ENCODE measurements around the gene UNC45B. TPM values are rescaled to one million over a fixed set of nuclear protein-coding genes. Genes with fewer than 3 reads are reported as not detected.
"Not testable (repeated sequence)": the region's sequence is repeated elsewhere in the genome, so short reads cannot be mapped to it uniquely, and the experiment has no call there.

Gene UNC45B
- total RNA-seq, 1 donor from 2014 or later: 0.56 TPM

- Mint-ChIP-seq H3K9me3 (no peaks in the 10 kb centered on the region), H3K36me3 (no peaks in the 10 kb centered on the region), H3K27ac (no peak overlapping the region), H3K4me3 (no peak overlapping the region), H3K27me3 (peaks cover 4% of the 10 kb centered on the region), H3K4me1 (ENCODE audit: unreplicated experiment) (no peaks in the 10 kb centered on the region)
- TF ChIP-seq CTCF (conservative IDR thresholded peaks at IDR 0.05): no peak
- DNase-seq (ENCODE audit: extremely low spot score, unreplicated experiment): no peak
These were observed 20.0 kb downstream of the UNC45B start for GRCh38 chr17:35167666-35168065.

- Mint-ChIP-seq H3K9me3 (no peaks in the 10 kb centered on the region), H3K27me3 (no peaks in the 10 kb centered on the region), H3K36me3 (no peaks in the 10 kb centered on the region), H3K4me3 (no peak overlapping the region), H3K4me1 (ENCODE audit: unreplicated experiment) (no peaks in the 10 kb centered on the region), H3K27ac (no peak overlapping the region)
- DNase-seq (ENCODE audit: extremely low spot score, unreplicated experiment): no peak
- no peak for TF ChIP-seq CTCF (conservative IDR thresholded peaks at IDR 0.05)
These were observed 22.3 kb downstream of the UNC45B start for GRCh38 chr17:35169835-35170363.

- Mint-ChIP-seq H3K27ac (no peak overlapping the region), H3K27me3 (peaks cover 7% of the 10 kb centered on the region), H3K4me1 (ENCODE audit: unreplicated experiment) (no peaks in the 10 kb centered on the region), H3K36me3 (no peaks in the 10 kb centered on the region), H3K9me3 (no peaks in the 10 kb centered on the region), H3K4me3 (no peak overlapping the region)
- TF ChIP-seq CTCF (conservative IDR thresholded peaks at IDR 0.05): no peak
- DNase-seq (ENCODE audit: extremely low spot score, unreplicated experiment): no peak
These were observed 23.6 kb downstream of the UNC45B start for GRCh38 chr17:35170968-35171771.

- Mint-ChIP-seq H3K27me3 (peaks cover 7% of the 10 kb centered on the region), H3K27ac (no peak overlapping the region), H3K4me3 (no peak overlapping the region), H3K9me3 (no peaks in the 10 kb centered on the region), H3K36me3 (no peaks in the 10 kb centered on the region), H3K4me1 (ENCODE audit: unreplicated experiment) (no peaks in the 10 kb centered on the region)
- TF ChIP-seq CTCF (conservative IDR thresholded peaks at IDR 0.05): no peak
- DNase-seq (ENCODE audit: extremely low spot score, unreplicated experiment): no peak
These were observed 24.2 kb downstream of the UNC45B start for GRCh38 chr17:35171834-35172233.

GRCh38 chr17:35172321-35172720 lies 24.7 kb downstream of the UNC45B start:
- not testable (repeated sequence) for DNase-seq (ENCODE audit: extremely low spot score, unreplicated experiment); H3K27ac Mint-ChIP-seq; H3K4me1 Mint-ChIP-seq (ENCODE audit: unreplicated experiment); H3K36me3 Mint-ChIP-seq; H3K9me3 Mint-ChIP-seq; H3K27me3 Mint-ChIP-seq; H3K4me3 Mint-ChIP-seq

GRCh38 chr17:35174835-35175334 lies 27.3 kb downstream of the UNC45B start:
- TF ChIP-seq CTCF (conservative IDR thresholded peaks at IDR 0.05): no peak
- Mint-ChIP-seq H3K36me3 (no peaks in the 10 kb centered on the region), H3K27me3 (peaks cover 7% of the 10 kb centered on the region), H3K4me1 (ENCODE audit: unreplicated experiment) (no peaks in the 10 kb centered on the region), H3K4me3 (no peak overlapping the region), H3K9me3 (no peaks in the 10 kb centered on the region), H3K27ac (no peak overlapping the region)
- DNase-seq (ENCODE audit: extremely low spot score, unreplicated experiment): no peak
